H9 (cell line): ENCODE results near the gene SLC29A1. TPM values are rescaled to one million over a fixed set of nuclear protein-coding genes. Genes with fewer than 3 reads are reported as not detected.

Experiments
- DNase-seq: peaks from one replicate; pipeline ENCODE4 v3.0.0-alpha.2; 2017
- H2AFZ ChIP-seq: one replicate; pipeline ENCODE4 v1.6.1; 2013; ENCODE audit warnings: mild to moderate bottlenecking, low read length, control low read depth, moderate library complexity
- H2AK5ac ChIP-seq: 2 replicates; pipeline ENCODE4 v1.6.1; 2013; ENCODE audit warnings: low read length, control low read depth, mixed read lengths; ENCODE audit not compliant: insufficient read length
- H2BK120ac ChIP-seq: one replicate; pipeline ENCODE4 v1.6.1; 2013; ENCODE audit warnings: low read depth, mild to moderate bottlenecking, low read length, control low read depth, inconsistent platforms; ENCODE audit not compliant: poor library complexity, severe bottlenecking
- H2BK12ac ChIP-seq: 2 replicates; pipeline ENCODE4 v1.6.1; 2013; ENCODE audit warnings: low read length, control low read depth, mixed read lengths, low read depth; ENCODE audit not compliant: insufficient read length
- H2BK15ac ChIP-seq: 2 replicates; pipeline ENCODE4 v1.6.1; 2013; ENCODE audit warnings: low read depth, low read length, control low read depth
- H2BK20ac ChIP-seq: one replicate; pipeline ENCODE4 v1.6.1; 2013; ENCODE audit warnings: low read depth, mild to moderate bottlenecking, low read length, control low read depth, inconsistent platforms; ENCODE audit not compliant: poor library complexity, severe bottlenecking
- H2BK5ac ChIP-seq: 2 replicates; pipeline ENCODE4 v1.6.1; 2013; ENCODE audit warnings: low read length, control low read depth, mixed read lengths; ENCODE audit not compliant: insufficient read length
- H3K14ac ChIP-seq: 2 replicates; pipeline ENCODE4 v1.6.1; 2013; ENCODE audit warnings: low read length, control low read depth; ENCODE audit not compliant: insufficient read depth
- H3K18ac ChIP-seq: 2 replicates; pipeline ENCODE4 v1.6.1; 2013; ENCODE audit warnings: low read depth, mild to moderate bottlenecking, mixed read lengths, low read length, control low read depth; ENCODE audit not compliant: insufficient read length
- H3K23ac ChIP-seq: 2 replicates; pipeline ENCODE4 v1.6.1; 2013; ENCODE audit warnings: low read length, control low read depth, mixed read lengths, low read depth; ENCODE audit not compliant: insufficient read length
- H3K23me2 ChIP-seq: 2 replicates; pipeline ENCODE4 v1.6.1; 2013; ENCODE audit warnings: low read depth, mild to moderate bottlenecking, mixed read lengths, low read length, control low read depth; ENCODE audit not compliant: insufficient read length, poor library complexity, severe bottlenecking
- H3K27ac ChIP-seq: 2 replicates; pipeline ENCODE4 v1.5.1; 2013; ENCODE audit warnings: low read length, control low read depth, mixed read lengths, low read depth; ENCODE audit not compliant: insufficient read length
- H3K27me3 ChIP-seq: 2 replicates; pipeline ENCODE4 v1.6.1; 2013; ENCODE audit warnings: low read length, control low read depth, inconsistent platforms; ENCODE audit not compliant: insufficient read depth
- H3K4ac ChIP-seq: 2 replicates; pipeline ENCODE4 v1.6.1; 2013; ENCODE audit warnings: low read depth, mild to moderate bottlenecking, control low read depth, inconsistent platforms, low read length, moderate library complexity
- H3K4me1 ChIP-seq: 2 replicates; pipeline ENCODE4 v1.6.1; 2013; ENCODE audit warnings: low read length, control low read depth, inconsistent platforms; ENCODE audit not compliant: insufficient read depth
- H3K4me2 ChIP-seq: 2 replicates; pipeline ENCODE4 v1.6.1; 2013; ENCODE audit warnings: low read length, control low read depth, mixed read lengths; ENCODE audit not compliant: insufficient read length, insufficient read depth
- H3K56ac ChIP-seq: 2 replicates; pipeline ENCODE4 v1.6.1; 2013; ENCODE audit warnings: low read depth, mild to moderate bottlenecking, mixed read lengths, low read length, control low read depth; ENCODE audit not compliant: insufficient read length
- H3K79me1 ChIP-seq: 2 replicates; pipeline ENCODE4 v1.6.1; 2013; ENCODE audit warnings: low read depth, mild to moderate bottlenecking, moderate library complexity, low read length, control low read depth, inconsistent platforms; ENCODE audit not compliant: insufficient read depth, poor library complexity, severe bottlenecking
- H3K79me2 ChIP-seq: 2 replicates; pipeline ENCODE4 v1.6.1; 2013; ENCODE audit warnings: low read length, control low read depth, inconsistent platforms; ENCODE audit not compliant: insufficient read depth
- H3K9ac ChIP-seq: 2 replicates; pipeline ENCODE4 v1.6.1; 2013; ENCODE audit warnings: low read length, control low read depth, mixed read lengths; ENCODE audit not compliant: insufficient read length; ENCODE audit errors: extremely low read depth
- H3K9me3 ChIP-seq: one replicate; pipeline ENCODE4 v1.6.1; 2013; ENCODE audit warnings: low read depth, low read length, inconsistent platforms; ENCODE audit not compliant: control insufficient read depth
- H3T11ph ChIP-seq: one replicate; pipeline ENCODE4 v1.6.1; 2013; ENCODE audit warnings: mild to moderate bottlenecking, low read length, control low read depth, inconsistent platforms
- H4K20me1 ChIP-seq: one replicate; pipeline ENCODE4 v1.6.1; 2013; ENCODE audit not compliant: control insufficient read depth, insufficient read length, insufficient read depth
- H4K5ac ChIP-seq: 2 replicates; pipeline ENCODE4 v1.6.1; 2013; ENCODE audit warnings: low read depth, mild to moderate bottlenecking, mixed read lengths, low read length, control low read depth; ENCODE audit not compliant: insufficient read length
- H4K8ac ChIP-seq: replicated peaks from 2 replicates; pipeline ENCODE4 v1.6.1; 2013; ENCODE audit warnings: low read length, control low read depth, mixed read lengths, low read depth; ENCODE audit not compliant: insufficient read length
- H4K91ac ChIP-seq: 2 replicates; pipeline ENCODE4 v1.6.1; 2013; ENCODE audit warnings: low read depth, mild to moderate bottlenecking, moderate library complexity, mixed read lengths, low read length, control low read depth; ENCODE audit not compliant: insufficient read length
- H3K27ac Mint-ChIP-seq, 3 experiments: 2 replicates in 2 of 3; 3 replicates in 1 of 3; pipeline ENCODE4 v1.8.0; 2020 to 2021; ENCODE audit warnings: mixed read lengths in 3 of 3, mild to moderate bottlenecking in 1 of 3, moderate library complexity in 1 of 3
- H3K27me3 Mint-ChIP-seq: 2 replicates; pipeline ENCODE4 v1.8.0; 2021; ENCODE audit warnings: low read depth, mild to moderate bottlenecking, moderate library complexity, mixed read lengths
- H3K36me3 Mint-ChIP-seq, 3 experiments: 2 replicates in 2 of 3; 3 replicates in 1 of 3; pipeline ENCODE4 v1.8.0; 2020 to 2021; ENCODE audit warnings: low read depth in 3 of 3, mixed read lengths in 3 of 3; ENCODE audit not compliant: insufficient read depth in 1 of 3
- H3K4me1 Mint-ChIP-seq, 2 experiments: 2 replicates each; pipeline ENCODE4 v1.8.0; 2020; ENCODE audit warnings: mixed read lengths in 2 of 2
- H3K4me3 Mint-ChIP-seq, 2 experiments: 2 replicates in 1 of 2; 3 replicates in 1 of 2; pipeline ENCODE4 v1.8.0; 2020 to 2021; ENCODE audit warnings: mild to moderate bottlenecking in 2 of 2, mixed read lengths in 2 of 2, moderate library complexity in 1 of 2
- H3K9me3 Mint-ChIP-seq, 2 experiments: 2 replicates in 1 of 2; 3 replicates in 1 of 2; pipeline ENCODE4 v1.8.0; 2020; ENCODE audit warnings: mild to moderate bottlenecking in 2 of 2, mixed read lengths in 2 of 2, moderate library complexity in 1 of 2
- WGBS: extraction: QIAGEN DNeasy Blood & Tissue Kit; methylation state at CpG from one replicate; pipeline ENCODE4 v1.1.7; 2013; ENCODE audit warnings: missing lambda C conversion rate, low lambda C conversion rate, mixed read lengths; ENCODE audit not compliant: insufficient read length; ENCODE audit errors: extremely low coverage; 5-methylcytosine and 5-hydroxymethylcytosine counted together
- total RNA-seq: library from RNA; stranded (reverse); gene quantifications from 2 replicates; pipeline ENCODE4 v1.2.1, GENCODE V29; 2021
- TF ChIP-seq, protein P1 (sequence below): fragments of 200-600 bp; sonication (generic); conservative IDR thresholded peaks from 3 replicates; pipeline ENCODE4 v1.8.0; 2021; ENCODE audit warnings: antibody characterized with exemption, mild to moderate bottlenecking

SLC29A1 gene
- total RNA-seq, 1 experiment from 2014 or later = 124 TPM

DNA sequence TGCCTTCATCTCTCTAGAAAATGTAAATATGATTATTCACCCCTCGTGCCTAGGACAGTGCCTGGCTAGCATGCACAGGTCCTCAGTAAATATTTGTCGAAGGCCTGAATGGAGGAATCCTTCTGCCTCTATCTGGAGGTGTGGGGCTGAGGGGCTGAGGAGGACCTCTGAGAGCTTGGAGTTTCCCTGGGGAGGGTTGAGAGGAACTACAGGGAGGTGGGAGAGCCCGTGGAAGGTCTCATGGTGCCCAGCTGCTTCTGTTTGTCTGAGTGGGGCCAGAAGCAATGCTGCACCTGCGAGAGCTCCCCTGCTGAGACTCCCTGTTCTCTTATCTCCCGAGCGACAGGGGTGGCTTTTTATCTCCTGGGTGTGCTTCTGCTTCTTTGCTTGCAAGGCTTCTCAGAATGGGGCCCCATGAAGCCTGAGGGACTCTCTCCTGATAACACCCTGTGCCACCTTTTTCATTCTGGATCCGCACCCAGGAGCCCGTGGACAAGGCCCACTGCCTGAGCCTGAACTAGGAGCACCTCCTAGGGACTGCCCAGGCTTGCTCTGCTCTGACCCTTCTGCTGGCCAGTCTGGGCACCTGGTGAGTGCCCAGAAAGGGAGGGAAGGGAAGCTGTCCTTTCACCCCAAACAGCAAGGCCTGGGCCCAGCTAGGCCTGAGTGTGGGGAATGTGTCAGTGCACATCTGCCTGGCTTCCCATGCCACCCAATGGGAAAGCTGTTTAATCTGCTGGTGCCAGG lies 2.4 kb downstream of the SLC29A1 start:
- peak overlapping the region in 2 of 3 experiments; percentile 64 to 67; a peak in 4 of 7 replicates for H3K27ac Mint-ChIP-seq
- TF ChIP-seq, protein P1, sequence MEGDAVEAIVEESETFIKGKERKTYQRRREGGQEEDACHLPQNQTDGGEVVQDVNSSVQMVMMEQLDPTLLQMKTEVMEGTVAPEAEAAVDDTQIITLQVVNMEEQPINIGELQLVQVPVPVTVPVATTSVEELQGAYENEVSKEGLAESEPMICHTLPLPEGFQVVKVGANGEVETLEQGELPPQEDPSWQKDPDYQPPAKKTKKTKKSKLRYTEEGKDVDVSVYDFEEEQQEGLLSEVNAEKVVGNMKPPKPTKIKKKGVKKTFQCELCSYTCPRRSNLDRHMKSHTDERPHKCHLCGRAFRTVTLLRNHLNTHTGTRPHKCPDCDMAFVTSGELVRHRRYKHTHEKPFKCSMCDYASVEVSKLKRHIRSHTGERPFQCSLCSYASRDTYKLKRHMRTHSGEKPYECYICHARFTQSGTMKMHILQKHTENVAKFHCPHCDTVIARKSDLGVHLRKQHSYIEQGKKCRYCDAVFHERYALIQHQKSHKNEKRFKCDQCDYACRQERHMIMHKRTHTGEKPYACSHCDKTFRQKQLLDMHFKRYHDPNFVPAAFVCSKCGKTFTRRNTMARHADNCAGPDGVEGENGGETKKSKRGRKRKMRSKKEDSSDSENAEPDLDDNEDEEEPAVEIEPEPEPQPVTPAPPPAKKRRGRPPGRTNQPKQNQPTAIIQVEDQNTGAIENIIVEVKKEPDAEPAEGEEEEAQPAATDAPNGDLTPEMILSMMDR = no peak
- H3K36me3 Mint-ChIP-seq = peaks cover 27 to 34% (median 29%) of the 10 kb centered on the region in 3 experiments
- peaks cover 17% of the 10 kb centered on the region for H3K79me1 ChIP-seq
- H3K4me3 Mint-ChIP-seq = peak overlapping the region; percentile 85 to 96
- H3K9ac ChIP-seq = peak overlapping the region; percentile 9
- no peak overlapping the region for H4K91ac ChIP-seq
- H2BK12ac ChIP-seq = no peak overlapping the region
- H3T11ph ChIP-seq = no peak overlapping the region
- no CpG with 5 or more reads among the region's 8 CpGs for WGBS
- H3K27me3 ChIP-seq = no peaks in the 10 kb centered on the region
- H3K27me3 Mint-ChIP-seq = peaks cover 1% of the 10 kb centered on the region; the same call in 1 of the 2 replicates
- H3K14ac ChIP-seq = no peak overlapping the region
- peaks cover 46 to 57% of the 10 kb centered on the region in 2 experiments for H3K4me1 Mint-ChIP-seq
- no peak overlapping the region for H2BK5ac ChIP-seq
- DNase-seq = no peak
- H2BK120ac ChIP-seq = no peak overlapping the region
- peaks cover 2% of the 10 kb centered on the region for H4K20me1 ChIP-seq
- no peak overlapping the region for H2AK5ac ChIP-seq
- H3K27ac ChIP-seq = no peak overlapping the region
- peaks cover 14% of the 10 kb centered on the region for H3K23me2 ChIP-seq
- H3K56ac ChIP-seq = no peak overlapping the region
- H3K4ac ChIP-seq = no peak overlapping the region
- no peak overlapping the region for H3K18ac ChIP-seq
- H4K5ac ChIP-seq = no peak overlapping the region
- H3K4me2 ChIP-seq = no peak overlapping the region
- no peaks in the 10 kb centered on the region; a peak in 1 of 5 replicates for H3K9me3 Mint-ChIP-seq
- no peak overlapping the region for H2BK15ac ChIP-seq
- H3K79me2 ChIP-seq = peaks cover 17% of the 10 kb centered on the region; the same call in 1 of the 2 replicates
- no peak overlapping the region for H2BK20ac ChIP-seq
- peaks cover 15% of the 10 kb centered on the region; the same call in 1 of the 2 replicates for H3K4me1 ChIP-seq
- H3K23ac ChIP-seq = no peak overlapping the region
- H3K9me3 ChIP-seq = no peaks in the 10 kb centered on the region
- no peak overlapping the region for H4K8ac ChIP-seq
- no peak overlapping the region for H2AFZ ChIP-seq
